NCI-H2107 treated with DMSO at 0.1 percent for 48 hours (cell line): ENCODE results near the gene NUP54.

Experiments
- DNase-seq: peaks from one replicate; lab custom pipeline; 2025; ENCODE audit not compliant: unreplicated experiment; lab: John Stamatoyannopoulos, UW

The NUP54 gene

DNA sequence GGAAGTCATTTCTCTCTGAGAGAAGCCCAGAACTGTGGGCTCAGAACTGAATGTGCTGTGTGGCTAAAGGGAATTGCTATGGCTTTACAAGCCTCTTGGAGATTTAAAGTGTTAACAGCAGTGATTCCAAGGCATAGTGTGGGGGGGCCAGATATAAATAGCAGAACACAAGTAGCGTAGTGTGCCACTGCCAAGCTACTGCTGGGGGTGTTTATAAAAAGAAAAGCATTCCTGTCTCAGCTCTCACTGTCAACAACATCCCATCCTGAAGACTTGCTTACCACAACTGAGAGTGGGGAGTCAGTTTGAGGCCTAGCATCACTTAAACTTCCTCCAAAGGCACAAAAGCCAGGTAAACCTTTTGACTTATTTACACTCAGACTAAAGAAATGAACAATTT is 73.7 kb downstream of the NUP54 start, which contains the start of gene ART3:
Gene ART3 (plus strand): TSS at position 242 of the 400 bp plus-strand sequence. CDS start 1,181 bp downstream, outside the sequence.
- no peak for DNase-seq

DNA sequence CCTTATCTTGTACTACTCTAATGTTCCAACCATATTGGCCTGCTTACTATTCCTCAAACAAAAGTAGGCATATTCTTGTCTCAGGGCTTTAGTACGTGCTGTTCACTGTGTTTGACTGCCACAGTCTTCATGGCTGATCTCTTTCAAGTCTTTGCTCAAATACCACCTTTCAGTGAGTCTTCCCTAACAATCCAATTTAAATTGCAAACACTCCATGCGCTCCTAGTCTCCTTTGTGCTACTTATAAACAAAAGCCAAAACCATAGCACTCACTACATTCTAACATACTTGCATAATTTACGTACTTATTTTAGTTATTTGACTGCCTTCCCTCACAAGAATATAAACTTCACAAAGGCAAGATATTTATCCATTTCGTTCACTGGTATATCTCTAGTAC is 75.4 kb downstream of the NUP54 start:
- DNase-seq, result no peak

DNA sequence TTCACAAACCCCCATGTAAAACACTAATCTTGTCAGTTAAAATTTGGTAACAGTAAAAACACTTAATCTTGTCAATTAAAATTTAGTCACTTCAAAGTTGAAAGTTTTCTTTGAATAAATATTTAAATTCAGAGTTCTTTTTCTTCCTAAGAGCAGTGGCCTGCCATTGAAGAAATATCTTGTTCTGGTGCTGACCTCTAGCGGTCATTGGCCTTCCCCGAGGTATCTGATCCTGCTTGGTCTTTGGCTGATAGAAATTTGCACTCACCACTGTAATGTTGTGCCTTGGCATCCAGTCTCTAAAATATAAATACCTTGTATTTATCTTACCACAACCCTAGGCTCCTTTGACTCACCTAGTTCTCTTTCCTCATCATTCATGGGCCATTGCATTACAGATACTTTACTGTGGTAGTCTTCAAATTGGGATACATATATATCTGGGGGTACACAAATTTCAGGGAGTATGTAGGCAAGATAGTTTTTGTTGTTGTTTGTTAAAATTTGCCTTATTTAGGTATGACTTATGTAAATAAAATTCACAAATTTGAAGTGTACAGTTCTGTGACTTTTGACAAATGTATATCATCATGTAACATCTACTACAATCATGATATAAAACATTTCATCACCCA is 80.4 kb downstream of the NUP54 start:
- DNase-seq, result no peak

DNA sequence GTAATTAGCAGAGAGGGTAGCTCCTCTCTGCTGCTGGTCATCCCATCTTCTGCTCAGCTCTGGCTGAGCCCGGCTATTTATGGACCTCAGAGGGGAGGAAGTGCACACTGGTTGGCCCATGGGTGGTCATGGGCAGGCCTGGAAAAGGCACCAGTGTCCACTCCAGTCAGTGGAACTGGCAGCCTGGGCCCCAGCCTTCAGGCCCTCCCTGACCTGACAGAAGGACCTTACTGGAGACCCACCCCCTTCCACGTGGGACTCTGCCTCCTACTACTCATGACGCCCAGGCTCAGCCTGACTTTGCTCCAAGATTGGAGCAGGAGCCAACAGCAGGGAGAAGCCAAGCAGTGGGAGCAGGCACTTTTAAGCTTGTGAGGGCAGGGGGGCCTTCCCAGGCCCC is 81.7 kb downstream of the NUP54 start:
- DNase-seq, result no peak
